K562 (cell line): ENCODE measurements around the gene TMEM144. TPM values are rescaled to one million over a fixed set of nuclear protein-coding genes. Genes with fewer than 3 reads are reported as not detected.

Experiments
- polyA plus RNA-seq, 8 experiments: library from polyadenylated mRNA; depleted of rRNA in 4 of 8; stranded (reverse) in 5 of 8; unstranded in 3 of 8; fragments of >200 nt; fragmentation: Nextera tagmentation in 2 of 8; fragmentation: Illumina TruSeq in 1 of 8; extraction: Ambion mirVana in 2 of 8; extraction: Trizol in 1 of 8; gene quantifications; 2 replicates each; pipeline versions ENCODE4 v1.2.1 to v1.2.3, GENCODE V29; 2011 to 2014; ENCODE audit warnings: inconsistent platforms in 1 of 8, missing spikeins in 1 of 8
- total RNA-seq, 7 experiments: library from RNA; depleted of rRNA in 6 of 7; stranded (reverse); fragments of >200 nt in 6 of 7; fragmentation: Illumina TruSeq in 2 of 7; extraction: Trizol in 2 of 7; gene quantifications; 2 replicates each; pipeline versions ENCODE4 v1.2.1 to v1.2.3, GENCODE V29; 2011 to 2021; ENCODE audit warnings: low replicate concordance in 1 of 7
- TF ChIP-seq, protein P1 (sequence below): fragments of 250-450 bp; sonication (Bioruptor Pico); IDR thresholded peaks from 2 replicates; pipeline ENCODE4 v1.4.0; 2020
- TF ChIP-seq, protein P2 (sequence below): fragments of 450-650 bp; IDR thresholded peaks from 2 replicates; pipeline ENCODE4 v1.6.1; 2016; ENCODE audit warnings: mild to moderate bottlenecking, moderate library complexity

The TMEM144 gene
- total and polyA plus RNA-seq, 9 of the 15 experiments (the other 6 are each of a cell fraction or from before 2014, with no cell fraction given): 4.0 to 12.0 (median 6.1) TPM

DNA sequence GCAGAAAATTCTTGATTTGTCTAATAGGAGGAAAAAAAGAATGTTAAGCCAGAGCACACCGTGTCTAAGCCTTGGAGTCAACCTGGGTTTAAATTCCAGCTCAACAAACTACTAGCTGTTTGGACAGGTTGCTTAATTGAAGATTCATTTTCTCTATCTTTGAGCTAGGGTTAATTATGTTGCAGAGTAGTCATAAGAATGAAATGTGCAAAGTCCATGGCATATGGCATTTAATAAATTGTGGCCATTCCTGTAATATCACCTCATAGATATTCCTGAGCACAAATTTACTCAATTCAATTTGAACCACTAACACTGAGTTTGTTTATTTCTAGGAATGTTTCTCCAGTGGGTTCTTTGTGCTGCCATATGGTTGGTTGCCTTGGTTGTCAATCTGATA is 4.6 kb downstream of the TMEM144 start (continued):
- TF ChIP-seq, protein P1, sequence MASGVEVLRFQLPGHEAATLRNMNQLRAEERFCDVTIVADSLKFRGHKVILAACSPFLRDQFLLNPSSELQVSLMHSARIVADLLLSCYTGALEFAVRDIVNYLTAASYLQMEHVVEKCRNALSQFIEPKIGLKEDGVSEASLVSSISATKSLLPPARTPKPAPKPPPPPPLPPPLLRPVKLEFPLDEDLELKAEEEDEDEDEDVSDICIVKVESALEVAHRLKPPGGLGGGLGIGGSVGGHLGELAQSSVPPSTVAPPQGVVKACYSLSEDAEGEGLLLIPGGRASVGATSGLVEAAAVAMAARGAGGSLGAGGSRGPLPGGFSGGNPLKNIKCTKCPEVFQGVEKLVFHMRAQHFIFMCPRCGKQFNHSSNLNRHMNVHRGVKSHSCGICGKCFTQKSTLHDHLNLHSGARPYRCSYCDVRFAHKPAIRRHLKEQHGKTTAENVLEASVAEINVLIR (CRISPR knock-in tag): no peak
- TF ChIP-seq, protein P2, sequence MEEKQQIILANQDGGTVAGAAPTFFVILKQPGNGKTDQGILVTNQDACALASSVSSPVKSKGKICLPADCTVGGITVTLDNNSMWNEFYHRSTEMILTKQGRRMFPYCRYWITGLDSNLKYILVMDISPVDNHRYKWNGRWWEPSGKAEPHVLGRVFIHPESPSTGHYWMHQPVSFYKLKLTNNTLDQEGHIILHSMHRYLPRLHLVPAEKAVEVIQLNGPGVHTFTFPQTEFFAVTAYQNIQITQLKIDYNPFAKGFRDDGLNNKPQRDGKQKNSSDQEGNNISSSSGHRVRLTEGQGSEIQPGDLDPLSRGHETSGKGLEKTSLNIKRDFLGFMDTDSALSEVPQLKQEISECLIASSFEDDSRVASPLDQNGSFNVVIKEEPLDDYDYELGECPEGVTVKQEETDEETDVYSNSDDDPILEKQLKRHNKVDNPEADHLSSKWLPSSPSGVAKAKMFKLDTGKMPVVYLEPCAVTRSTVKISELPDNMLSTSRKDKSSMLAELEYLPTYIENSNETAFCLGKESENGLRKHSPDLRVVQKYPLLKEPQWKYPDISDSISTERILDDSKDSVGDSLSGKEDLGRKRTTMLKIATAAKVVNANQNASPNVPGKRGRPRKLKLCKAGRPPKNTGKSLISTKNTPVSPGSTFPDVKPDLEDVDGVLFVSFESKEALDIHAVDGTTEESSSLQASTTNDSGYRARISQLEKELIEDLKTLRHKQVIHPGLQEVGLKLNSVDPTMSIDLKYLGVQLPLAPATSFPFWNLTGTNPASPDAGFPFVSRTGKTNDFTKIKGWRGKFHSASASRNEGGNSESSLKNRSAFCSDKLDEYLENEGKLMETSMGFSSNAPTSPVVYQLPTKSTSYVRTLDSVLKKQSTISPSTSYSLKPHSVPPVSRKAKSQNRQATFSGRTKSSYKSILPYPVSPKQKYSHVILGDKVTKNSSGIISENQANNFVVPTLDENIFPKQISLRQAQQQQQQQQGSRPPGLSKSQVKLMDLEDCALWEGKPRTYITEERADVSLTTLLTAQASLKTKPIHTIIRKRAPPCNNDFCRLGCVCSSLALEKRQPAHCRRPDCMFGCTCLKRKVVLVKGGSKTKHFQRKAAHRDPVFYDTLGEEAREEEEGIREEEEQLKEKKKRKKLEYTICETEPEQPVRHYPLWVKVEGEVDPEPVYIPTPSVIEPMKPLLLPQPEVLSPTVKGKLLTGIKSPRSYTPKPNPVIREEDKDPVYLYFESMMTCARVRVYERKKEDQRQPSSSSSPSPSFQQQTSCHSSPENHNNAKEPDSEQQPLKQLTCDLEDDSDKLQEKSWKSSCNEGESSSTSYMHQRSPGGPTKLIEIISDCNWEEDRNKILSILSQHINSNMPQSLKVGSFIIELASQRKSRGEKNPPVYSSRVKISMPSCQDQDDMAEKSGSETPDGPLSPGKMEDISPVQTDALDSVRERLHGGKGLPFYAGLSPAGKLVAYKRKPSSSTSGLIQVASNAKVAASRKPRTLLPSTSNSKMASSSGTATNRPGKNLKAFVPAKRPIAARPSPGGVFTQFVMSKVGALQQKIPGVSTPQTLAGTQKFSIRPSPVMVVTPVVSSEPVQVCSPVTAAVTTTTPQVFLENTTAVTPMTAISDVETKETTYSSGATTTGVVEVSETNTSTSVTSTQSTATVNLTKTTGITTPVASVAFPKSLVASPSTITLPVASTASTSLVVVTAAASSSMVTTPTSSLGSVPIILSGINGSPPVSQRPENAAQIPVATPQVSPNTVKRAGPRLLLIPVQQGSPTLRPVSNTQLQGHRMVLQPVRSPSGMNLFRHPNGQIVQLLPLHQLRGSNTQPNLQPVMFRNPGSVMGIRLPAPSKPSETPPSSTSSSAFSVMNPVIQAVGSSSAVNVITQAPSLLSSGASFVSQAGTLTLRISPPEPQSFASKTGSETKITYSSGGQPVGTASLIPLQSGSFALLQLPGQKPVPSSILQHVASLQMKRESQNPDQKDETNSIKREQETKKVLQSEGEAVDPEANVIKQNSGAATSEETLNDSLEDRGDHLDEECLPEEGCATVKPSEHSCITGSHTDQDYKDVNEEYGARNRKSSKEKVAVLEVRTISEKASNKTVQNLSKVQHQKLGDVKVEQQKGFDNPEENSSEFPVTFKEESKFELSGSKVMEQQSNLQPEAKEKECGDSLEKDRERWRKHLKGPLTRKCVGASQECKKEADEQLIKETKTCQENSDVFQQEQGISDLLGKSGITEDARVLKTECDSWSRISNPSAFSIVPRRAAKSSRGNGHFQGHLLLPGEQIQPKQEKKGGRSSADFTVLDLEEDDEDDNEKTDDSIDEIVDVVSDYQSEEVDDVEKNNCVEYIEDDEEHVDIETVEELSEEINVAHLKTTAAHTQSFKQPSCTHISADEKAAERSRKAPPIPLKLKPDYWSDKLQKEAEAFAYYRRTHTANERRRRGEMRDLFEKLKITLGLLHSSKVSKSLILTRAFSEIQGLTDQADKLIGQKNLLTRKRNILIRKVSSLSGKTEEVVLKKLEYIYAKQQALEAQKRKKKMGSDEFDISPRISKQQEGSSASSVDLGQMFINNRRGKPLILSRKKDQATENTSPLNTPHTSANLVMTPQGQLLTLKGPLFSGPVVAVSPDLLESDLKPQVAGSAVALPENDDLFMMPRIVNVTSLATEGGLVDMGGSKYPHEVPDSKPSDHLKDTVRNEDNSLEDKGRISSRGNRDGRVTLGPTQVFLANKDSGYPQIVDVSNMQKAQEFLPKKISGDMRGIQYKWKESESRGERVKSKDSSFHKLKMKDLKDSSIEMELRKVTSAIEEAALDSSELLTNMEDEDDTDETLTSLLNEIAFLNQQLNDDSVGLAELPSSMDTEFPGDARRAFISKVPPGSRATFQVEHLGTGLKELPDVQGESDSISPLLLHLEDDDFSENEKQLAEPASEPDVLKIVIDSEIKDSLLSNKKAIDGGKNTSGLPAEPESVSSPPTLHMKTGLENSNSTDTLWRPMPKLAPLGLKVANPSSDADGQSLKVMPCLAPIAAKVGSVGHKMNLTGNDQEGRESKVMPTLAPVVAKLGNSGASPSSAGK: no peak
